Measurements from ENCODE around the gene SNRNP200.

SNRNP200 gene

GRCh38 chr2:96233880-96234316, 71.4 kb downstream of the SNRNP200 start:
- peak; percentile 88 for FAIRE-seq
- TF ChIP-seq POLR2AphosphoS5 (IDR thresholded peaks at IDR 0.05; ENCODE audit: low read depth, low read length) (no peak), PAX5 (IDR thresholded peaks at IDR 0.05; ENCODE audit: insufficient read depth, low read length, severe bottlenecking) (peak; percentile 97), SPI1 (IDR thresholded peaks at IDR 0.05; ENCODE audit: low read depth, low read length) (peak; percentile 98), POU2F2 (IDR thresholded peaks at IDR 0.05; ENCODE audit: low read depth, low read length) (no peak), TAF1 (IDR thresholded peaks at IDR 0.05; ENCODE audit: low read depth, low read length) (no peak)
- DNase-seq (ENCODE audit: insufficient read length, low spot score) = no peak

DNA sequence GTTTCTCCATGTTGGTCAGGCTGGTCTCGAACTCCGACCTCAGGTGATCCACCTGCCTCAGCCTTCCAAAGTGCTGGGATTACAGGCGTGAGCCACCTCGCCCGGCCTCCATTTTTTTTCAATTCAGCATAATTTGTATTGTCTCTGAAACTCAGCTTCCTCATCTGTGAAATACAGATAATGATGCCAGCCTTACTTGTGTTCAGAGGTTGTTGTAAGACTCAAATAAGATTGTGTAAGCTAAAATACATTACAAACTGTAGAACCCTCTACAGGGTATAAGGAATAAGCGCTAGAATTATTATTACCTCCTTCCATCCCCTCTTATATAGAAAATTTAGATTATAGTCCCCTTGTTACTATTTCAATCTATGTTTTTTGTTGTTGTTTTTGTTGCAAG, 71.9 kb downstream of the SNRNP200 start:
- FAIRE-seq (no peak), DNase-seq (ENCODE audit: insufficient read length, low spot score) (no peak)
- TF ChIP-seq TAF1 (IDR thresholded peaks at IDR 0.05; ENCODE audit: low read depth, low read length) (no peak), PAX5 (IDR thresholded peaks at IDR 0.05; ENCODE audit: insufficient read depth, low read length, severe bottlenecking) (no peak), POU2F2 (IDR thresholded peaks at IDR 0.05; ENCODE audit: low read depth, low read length) (no peak), POLR2AphosphoS5 (IDR thresholded peaks at IDR 0.05; ENCODE audit: low read depth, low read length) (no peak), SPI1 (IDR thresholded peaks at IDR 0.05; ENCODE audit: low read depth, low read length) (no peak), POLR2A (IDR thresholded peaks at IDR 0.05; ENCODE audit: low read depth, low read length) (no peak)

- no peak for DNase-seq (ENCODE audit: insufficient read length, low spot score)
- no peak for TF ChIP-seq POLR2A (IDR thresholded peaks at IDR 0.05; ENCODE audit: low read depth, low read length)
- FAIRE-seq = no peak
These were observed 74.0 kb downstream of the SNRNP200 start for GRCh38 chr2:96231316-96231715.

DNA sequence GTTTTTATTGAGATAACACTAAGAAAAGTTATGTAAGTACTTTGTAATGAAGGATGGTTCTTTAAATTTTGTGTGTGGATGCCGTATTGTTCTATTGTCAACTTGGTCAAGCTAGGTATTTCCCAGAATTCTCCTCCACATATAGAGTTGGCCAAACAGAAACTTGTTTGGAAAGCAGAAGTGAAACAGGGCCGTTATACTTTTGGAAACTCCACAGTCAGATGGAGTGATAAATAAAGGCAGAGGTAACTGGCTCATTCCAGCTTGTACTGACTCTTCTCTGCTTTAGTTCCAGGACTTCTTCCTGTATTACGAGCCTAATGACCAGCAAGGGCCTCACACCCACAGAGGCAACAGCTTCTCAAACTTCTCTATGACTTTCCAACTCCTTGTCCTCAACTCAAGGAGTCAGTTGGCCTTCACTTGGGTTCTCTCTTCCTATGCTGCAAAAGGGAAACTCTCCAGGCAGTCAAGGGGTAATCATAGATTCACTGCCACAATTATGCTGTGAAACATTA, 80.3 kb downstream of the SNRNP200 start:
- FAIRE-seq (peak; percentile 80), DNase-seq (ENCODE audit: insufficient read length, low spot score) (no peak)
- TF ChIP-seq POU2F2 (IDR thresholded peaks at IDR 0.05; ENCODE audit: low read depth, low read length) (no peak), SPI1 (IDR thresholded peaks at IDR 0.05; ENCODE audit: low read depth, low read length) (peak; percentile 99), TAF1 (IDR thresholded peaks at IDR 0.05; ENCODE audit: low read depth, low read length) (no peak; the same call in 1 of the 2 replicates), POLR2A (IDR thresholded peaks at IDR 0.05; ENCODE audit: low read depth, low read length) (peak; percentile 65)

Data from GM12891 (cell line).